ENCODE results near the gene EFCAB8. TPM values are rescaled to one million over a fixed set of nuclear protein-coding genes. Genes with fewer than 3 reads are reported as not detected.
"Not testable (repeated sequence)": the region's sequence is repeated elsewhere in the genome, so short reads cannot be mapped to it uniquely, and the experiment has no call there.

The EFCAB8 gene
- total RNA-seq, 2 donors from 2014 or later = not detected

DNA sequence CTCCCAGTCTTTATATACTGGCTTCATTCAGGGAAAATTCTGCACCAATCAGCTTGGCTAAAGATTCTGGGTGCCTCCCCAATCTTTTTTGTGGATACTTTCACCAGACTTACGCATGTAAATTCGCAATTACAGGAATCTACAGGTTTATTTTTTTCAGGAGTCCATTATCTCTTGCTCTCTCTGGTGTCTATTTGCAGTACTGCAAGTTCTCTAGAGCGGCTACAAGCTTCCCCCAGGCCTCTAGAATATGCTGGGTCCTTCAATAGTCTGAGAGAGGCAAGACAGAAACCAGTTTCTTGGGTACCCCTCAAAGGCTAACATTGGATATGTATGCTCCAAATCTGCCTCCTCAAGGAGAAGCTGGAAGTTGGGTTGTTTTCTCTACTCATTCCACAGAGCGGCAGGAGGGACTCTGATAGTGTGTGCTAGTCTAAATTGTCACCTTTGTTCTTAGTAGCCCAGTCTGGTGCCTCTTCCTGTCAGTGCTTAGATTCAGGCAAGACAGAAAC lies 87.0 kb downstream of the EFCAB8 start:
- H3K36me3 ChIP-seq = no peaks in the 10 kb centered on the region
- peaks cover 0 to 15% of the 10 kb centered on the region in 2 donors for H3K9me3 ChIP-seq
- DNase-seq (ENCODE audit: low spot score) = no peak
- no peak overlapping the region for H3K27ac ChIP-seq
- TF ChIP-seq, protein P1, sequence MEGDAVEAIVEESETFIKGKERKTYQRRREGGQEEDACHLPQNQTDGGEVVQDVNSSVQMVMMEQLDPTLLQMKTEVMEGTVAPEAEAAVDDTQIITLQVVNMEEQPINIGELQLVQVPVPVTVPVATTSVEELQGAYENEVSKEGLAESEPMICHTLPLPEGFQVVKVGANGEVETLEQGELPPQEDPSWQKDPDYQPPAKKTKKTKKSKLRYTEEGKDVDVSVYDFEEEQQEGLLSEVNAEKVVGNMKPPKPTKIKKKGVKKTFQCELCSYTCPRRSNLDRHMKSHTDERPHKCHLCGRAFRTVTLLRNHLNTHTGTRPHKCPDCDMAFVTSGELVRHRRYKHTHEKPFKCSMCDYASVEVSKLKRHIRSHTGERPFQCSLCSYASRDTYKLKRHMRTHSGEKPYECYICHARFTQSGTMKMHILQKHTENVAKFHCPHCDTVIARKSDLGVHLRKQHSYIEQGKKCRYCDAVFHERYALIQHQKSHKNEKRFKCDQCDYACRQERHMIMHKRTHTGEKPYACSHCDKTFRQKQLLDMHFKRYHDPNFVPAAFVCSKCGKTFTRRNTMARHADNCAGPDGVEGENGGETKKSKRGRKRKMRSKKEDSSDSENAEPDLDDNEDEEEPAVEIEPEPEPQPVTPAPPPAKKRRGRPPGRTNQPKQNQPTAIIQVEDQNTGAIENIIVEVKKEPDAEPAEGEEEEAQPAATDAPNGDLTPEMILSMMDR (IDR thresholded peaks at IDR 0.05) = peak; percentile 18 to 54
- no peaks in the 10 kb centered on the region for H3K4me1 ChIP-seq
- no peak overlapping the region for H3K4me3 ChIP-seq
- no peaks in the 10 kb centered on the region for H3K27me3 ChIP-seq

- no peaks in the 10 kb centered on the region for H3K36me3 ChIP-seq
These were observed 87.9 kb downstream of the EFCAB8 start for GRCh38 chr20:32946629-32947028.

DNA sequence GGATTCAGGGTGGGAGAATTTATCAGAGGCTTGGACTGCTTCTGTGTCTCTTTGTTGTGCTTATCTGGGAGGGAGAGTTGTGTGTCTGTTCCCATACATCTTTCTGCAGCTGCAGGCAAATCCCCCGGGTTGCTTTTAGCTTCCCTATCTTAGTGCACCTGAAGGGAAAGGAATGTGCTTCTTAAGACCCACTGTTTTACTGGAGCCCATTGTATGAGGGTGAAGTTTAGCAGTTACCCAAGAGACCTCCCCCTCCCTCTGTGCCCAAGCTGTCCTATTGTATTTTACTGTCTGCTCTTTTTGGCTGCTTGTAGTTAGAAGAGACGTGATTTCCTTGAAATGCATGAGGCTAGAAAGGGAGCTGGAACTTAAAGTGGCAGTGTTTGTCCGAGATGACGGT lies 91.8 kb downstream of the EFCAB8 start:
- peaks cover 0 to 12% of the 10 kb centered on the region in 2 donors for H3K9me3 ChIP-seq
- not testable (repeated sequence) for H3K4me3 ChIP-seq; H3K4me1 ChIP-seq; H3K27ac ChIP-seq; DNase-seq (ENCODE audit: low spot score); H3K36me3 ChIP-seq; H3K27me3 ChIP-seq

More at GRCh38 chr20:32946629-32947028, 87.9 kb downstream of the EFCAB8 start:
- no peak for DNase-seq (ENCODE audit: low spot score)
- Histone ChIP-seq H3K4me1 (no peaks in the 10 kb centered on the region), H3K27me3 (no peaks in the 10 kb centered on the region), H3K9me3 (peaks cover 0 to 8% of the 10 kb centered on the region in 2 donors), H3K27ac (no peak overlapping the region), H3K4me3 (no peak overlapping the region)
- TF ChIP-seq, protein P1 (IDR thresholded peaks at IDR 0.05) = no peak

DNA sequence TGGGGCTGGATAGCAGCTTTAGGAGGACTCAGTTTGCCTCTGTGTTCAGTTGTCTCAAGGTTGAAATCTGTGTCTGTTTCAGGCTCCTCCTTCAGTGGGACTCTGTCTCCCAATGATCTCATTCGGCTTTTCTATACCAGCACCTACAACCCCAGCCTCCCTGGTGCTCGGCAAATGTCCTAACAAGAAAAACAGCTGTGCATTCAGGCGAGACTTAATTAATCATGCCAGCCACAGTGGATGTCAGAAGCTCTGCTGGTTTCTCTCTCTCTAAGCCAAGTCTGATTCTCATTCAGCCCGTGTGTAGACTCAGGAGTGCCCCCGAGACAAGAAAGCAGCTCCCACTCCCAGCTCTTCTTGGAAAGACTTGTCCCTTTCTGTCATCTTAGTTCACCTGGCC lies 98.7 kb downstream of the EFCAB8 start:
- Histone ChIP-seq H3K27ac (no peak overlapping the region), H3K4me1 (no peaks in the 10 kb centered on the region), H3K36me3 (no peaks in the 10 kb centered on the region), H3K27me3 (no peaks in the 10 kb centered on the region), H3K9me3 (peaks cover 4 to 23% of the 10 kb centered on the region in 2 donors), H3K4me3 (no peak overlapping the region)
- no peak for DNase-seq (ENCODE audit: low spot score)
- TF ChIP-seq, protein P1 (IDR thresholded peaks at IDR 0.05) = no peak

- H3K36me3 ChIP-seq = no peaks in the 10 kb centered on the region
- H3K27me3 ChIP-seq = no peaks in the 10 kb centered on the region
- peak; percentile 21 for DNase-seq (ENCODE audit: low spot score)
- H3K9me3 ChIP-seq = peaks cover 4 to 23% of the 10 kb centered on the region in 2 donors
- TF ChIP-seq, protein P1 (IDR thresholded peaks at IDR 0.05) = no peak
- no peak overlapping the region for H3K27ac ChIP-seq
- no peak overlapping the region for H3K4me3 ChIP-seq
- no peaks in the 10 kb centered on the region for H3K4me1 ChIP-seq
These were observed 99.9 kb downstream of the EFCAB8 start for GRCh38 chr20:32958574-32958973.

DNA sequence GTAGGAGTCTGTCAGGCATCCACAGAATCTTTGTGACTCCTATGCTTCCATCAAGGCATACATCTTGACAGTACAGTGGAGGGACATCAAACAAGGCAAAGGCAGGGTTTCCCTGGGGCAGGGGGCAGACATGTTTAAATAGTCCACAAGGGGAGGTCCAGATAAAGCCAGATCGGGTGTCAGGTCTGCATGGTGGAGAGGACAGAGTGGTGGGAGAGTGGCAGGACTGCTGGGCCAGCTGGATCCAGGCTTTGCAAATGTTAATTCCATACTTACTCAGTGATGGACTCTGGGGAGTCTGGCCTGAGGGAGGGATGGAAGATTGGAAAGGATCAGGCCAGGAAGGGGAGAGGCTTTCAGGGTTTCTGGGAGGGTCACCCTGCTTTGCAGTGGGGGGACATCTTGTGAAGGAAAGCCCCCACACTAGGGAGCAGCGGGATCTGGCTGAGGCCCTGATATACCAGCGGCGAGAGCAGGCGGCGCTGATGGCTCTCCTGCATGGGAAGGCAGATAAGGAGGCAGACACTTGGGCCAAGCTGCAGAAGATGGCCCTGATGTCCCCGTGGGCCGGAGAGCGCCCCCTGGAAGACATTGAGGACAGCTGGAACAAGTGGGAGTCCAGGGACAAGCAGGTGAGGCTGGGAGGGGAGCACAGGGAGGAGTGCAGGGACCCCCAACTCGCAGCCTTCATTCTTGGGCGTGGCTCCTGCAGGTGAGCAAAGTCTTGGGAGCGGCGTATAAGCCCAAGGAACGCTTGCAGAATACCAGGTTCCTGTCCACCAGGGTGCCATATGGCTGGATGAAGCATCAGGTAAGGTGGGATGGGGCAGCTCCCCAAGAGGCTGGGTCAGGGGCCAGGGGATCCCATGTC lies 100.9 kb downstream of the EFCAB8 start:
- no peaks in the 10 kb centered on the region for H3K4me1 ChIP-seq
- TF ChIP-seq, protein P1 (IDR thresholded peaks at IDR 0.05) = no peak
- no peaks in the 10 kb centered on the region for H3K27me3 ChIP-seq
- no peak overlapping the region for H3K4me3 ChIP-seq
- DNase-seq (ENCODE audit: low spot score) = peak; percentile 21
- peaks cover 4 to 13% of the 10 kb centered on the region in 2 donors for H3K9me3 ChIP-seq
- H3K27ac ChIP-seq = no peak overlapping the region
- H3K36me3 ChIP-seq = no peaks in the 10 kb centered on the region

Data from right atrium auricular region (tissue), 2 donors.